ENCODE measurements around the gene USP6NL. TPM values are rescaled to one million over a fixed set of nuclear protein-coding genes. Genes with fewer than 3 reads are reported as not detected.
A peak's percentile ranks its signal among the peaks of the same experiment; 100 is the strongest.

USP6NL gene
- total and polyA plus RNA-seq, 10 of the 15 experiments (the other 5 are each of a cell fraction or from before 2014, with no cell fraction given): 4.0 to 27.7 (median 18.2) TPM

GRCh38 chr10:11454160-11454559 lies 157.3 kb downstream of the USP6NL start:
- H3K27me3 ChIP-seq (replicated peaks in 1 of 2; ENCODE audit: control insufficient read depth in 2 of 2, insufficient read depth in 2 of 2, low read length in 1 of 2): no peaks in the 10 kb centered on the region
- intact Hi-C loops (cut with micrococcal nuclease; ENCODE audit: unreplicated experiment) (no loop called here), in situ Hi-C loops (cut with MboI) (loop anchor here (25.0 kb wide), 1 partner anchor 342 kb away; no protein-coding TSS in a partner anchor)
- H3K9ac ChIP-seq (ENCODE audit: control insufficient read depth, insufficient read depth, low read length): no peak overlapping the region
- TF ChIP-seq RFX5 (IDR thresholded peaks at IDR 0.05; ENCODE audit: low read depth, low read length): no peak
- no peak for TF ChIP-seq ZNF207 (IDR thresholded peaks at IDR 0.05; ENCODE audit: borderline replicate concordance)
- TF ChIP-seq BCL3 (IDR thresholded peaks at IDR 0.05; ENCODE audit: borderline replicate concordance, insufficient read depth, low read depth, low read length, poor library complexity, severe bottlenecking): peak; percentile 55
- no peak for TF ChIP-seq NR2F1 (conservative IDR thresholded peaks at IDR 0.05)
- peak; percentile 48; the same call in 1 of the 2 replicates for TF ChIP-seq POLR2A (IDR thresholded peaks at IDR 0.05; ENCODE audit: low read depth, low read length)
- no peak overlapping the region for H2AFZ ChIP-seq (ENCODE audit: control insufficient read depth, low read depth, low read length)
- no peaks in the 10 kb centered on the region for H4K20me1 ChIP-seq (ENCODE audit: control insufficient read depth, insufficient read depth)
- H3K9me3 ChIP-seq (replicated peaks; ENCODE audit: control insufficient read depth, insufficient read depth, low read length): no peaks in the 10 kb centered on the region
- H3K79me2 ChIP-seq (ENCODE audit: control insufficient read depth, insufficient read depth, low read length): no peaks in the 10 kb centered on the region
- H3K4me1 ChIP-seq (ENCODE audit: control insufficient read depth, insufficient read depth, low read length): peaks cover 21% of the 10 kb centered on the region
- POLR2A ChIA-PET: no interaction called here
- SMC1A ChIA-PET (ENCODE audit: uncharacterized antibody, unreplicated experiment): interaction anchor here (1.1 kb wide), 1 partner anchor 12 kb away, joined by 3 read pairs; no protein-coding TSS in a partner anchor
- H3K36me3 ChIP-seq (ENCODE audit: control insufficient read depth in 2 of 2, insufficient read depth in 2 of 2, low read length in 1 of 2): peaks cover 0 to 3% of the 10 kb centered on the region in 2 experiments
- H3K4me3 ChIP-seq: no peak overlapping the region
- 97% methylated on average over 4 of the region's 4 CpGs for WGBS (ENCODE audit: insufficient coverage, insufficient replicate concordance, low lambda C conversion rate, missing lambda C conversion rate)
- FAIRE-seq (no peak), DNase-seq (ENCODE audit: low read depth, low spot score) (no peak), ATAC-seq (no peak)
- CTCF ChIA-PET: interaction anchor here (1.3 kb wide), 1 partner anchor 30 kb away, joined by 3 read pairs; no protein-coding TSS in a partner anchor
- no TSS peak for BruUV-seq (replicated peaks)
- no peak overlapping the region for H3K27ac ChIP-seq (ENCODE audit: control insufficient read depth, insufficient read depth)
- no peak overlapping the region for H3K4me2 ChIP-seq (ENCODE audit: control insufficient read depth, insufficient read depth)
- RAD21 ChIA-PET (ENCODE audit: unreplicated experiment): no interaction called here

Measured in GM12878 (cell line).